Mononuclear cell (primary cell): Measurements from ENCODE around the gene IST1. TPM values are rescaled to one million over a fixed set of nuclear protein-coding genes. Genes with fewer than 3 reads are reported as not detected.
A peak's percentile ranks its signal among the peaks of the same experiment; 100 is the strongest.
"Not testable (repeated sequence)": the region's sequence is repeated elsewhere in the genome, so short reads cannot be mapped to it uniquely, and the experiment has no call there.

Source experiments
- H3K27me3 ChIP-seq: 2 replicates; pipeline ENCODE4 v1.6.0; 2011; ENCODE audit warnings: low read length, control low read depth; ENCODE audit not compliant: insufficient read depth
- H3K4me1 ChIP-seq: 2 replicates; pipeline ENCODE4 v1.5.1; 2011; ENCODE audit warnings: mild to moderate bottlenecking, low read length, control low read depth; ENCODE audit not compliant: insufficient read depth
- H3K4me3 ChIP-seq: 2 replicates; pipeline ENCODE4 v1.5.1; 2011; ENCODE audit warnings: mild to moderate bottlenecking, low read length, moderate library complexity
- H3K9me3 ChIP-seq: 2 replicates; pipeline ENCODE4 v1.5.1; 2011; ENCODE audit warnings: low read depth, mild to moderate bottlenecking, control low read depth, low read length
- total RNA-seq: library from RNA; depleted of rRNA; stranded (reverse); fragments of >200 nt; gene quantifications from one replicate; pipeline ENCODE4 v1.2.3, GENCODE V29; 2012

The IST1 gene
- total RNA-seq, 1 donor: 426 TPM

DNA sequence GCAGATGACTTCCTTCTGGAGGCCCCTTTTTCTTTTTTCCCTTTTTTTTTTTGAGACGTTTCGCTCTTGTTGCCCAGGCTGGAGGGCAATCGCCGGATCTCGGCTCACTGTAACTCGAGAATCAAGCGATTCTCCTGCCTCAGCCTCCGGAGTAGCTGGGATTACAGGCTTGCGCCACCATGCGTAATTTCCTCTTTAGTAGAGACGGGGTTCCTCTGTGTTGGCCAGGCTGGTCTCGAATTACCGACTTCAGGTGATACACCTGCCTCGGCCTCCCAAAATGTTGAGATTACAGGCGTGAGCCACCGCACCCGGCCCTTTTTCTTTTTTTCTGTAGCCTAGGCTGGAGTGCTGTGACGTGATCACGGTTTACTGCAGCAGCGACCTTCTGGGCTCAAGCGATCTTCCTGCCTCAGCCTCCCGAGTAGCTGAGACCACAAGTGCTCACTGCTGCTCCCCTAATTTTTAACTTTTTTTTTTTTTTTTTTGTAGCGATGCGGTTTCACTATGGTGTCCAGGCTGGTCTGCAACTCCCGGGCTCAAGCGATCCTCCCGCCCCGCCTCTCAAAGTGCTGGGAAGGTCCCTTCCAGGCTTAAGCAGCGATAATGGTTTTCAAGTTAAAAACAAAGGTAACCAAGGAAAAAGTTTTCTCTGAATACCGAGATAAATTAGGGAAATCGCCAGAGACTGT, 956 bp upstream of the IST1 start:
- Histone ChIP-seq H3K9me3 (no peaks in the 10 kb centered on the region), H3K27me3 (no peaks in the 10 kb centered on the region), H3K4me3 (peak overlapping the region; percentile 99), H3K4me1 (peaks cover 41% of the 10 kb centered on the region)

DNA sequence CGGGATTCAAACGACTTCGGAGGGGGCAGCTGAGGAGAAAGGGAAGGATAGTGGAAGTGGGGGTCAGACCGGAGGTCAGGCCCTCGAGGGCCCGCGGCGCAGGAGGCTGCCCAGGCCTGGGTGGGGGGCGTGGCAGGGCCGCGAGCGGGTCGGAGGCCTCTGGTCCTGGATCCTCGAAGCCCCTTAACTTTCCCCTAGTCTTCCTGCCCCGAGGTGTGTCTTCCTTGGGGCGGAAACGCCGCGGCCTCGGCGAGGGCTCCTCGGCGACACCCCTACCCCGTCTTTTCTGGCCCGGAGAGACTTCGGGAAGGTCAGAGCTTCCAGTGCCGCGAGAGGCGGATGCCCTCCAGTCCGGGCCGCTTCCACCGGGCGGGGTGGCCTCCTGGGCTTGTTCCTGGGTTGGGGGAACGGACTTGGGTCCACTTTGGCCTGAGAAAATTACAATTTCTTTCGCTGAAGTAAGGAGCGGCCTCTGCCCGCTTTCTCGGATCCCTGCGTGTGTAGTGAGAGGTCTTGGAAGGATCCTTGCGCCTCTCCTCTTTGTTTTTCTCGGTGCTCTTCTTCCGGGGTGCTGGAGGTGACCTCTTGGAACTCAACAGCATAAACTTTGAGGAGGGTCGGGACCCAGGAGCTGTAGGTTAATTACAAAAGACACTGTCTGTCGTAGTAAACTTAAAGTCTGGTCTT, 491 bp downstream of the IST1 start:
- peaks cover 56% of the 10 kb centered on the region for H3K4me1 ChIP-seq
- no peaks in the 10 kb centered on the region for H3K27me3 ChIP-seq
- no peaks in the 10 kb centered on the region for H3K9me3 ChIP-seq
- H3K4me3 ChIP-seq: peak overlapping the region; percentile 99

DNA sequence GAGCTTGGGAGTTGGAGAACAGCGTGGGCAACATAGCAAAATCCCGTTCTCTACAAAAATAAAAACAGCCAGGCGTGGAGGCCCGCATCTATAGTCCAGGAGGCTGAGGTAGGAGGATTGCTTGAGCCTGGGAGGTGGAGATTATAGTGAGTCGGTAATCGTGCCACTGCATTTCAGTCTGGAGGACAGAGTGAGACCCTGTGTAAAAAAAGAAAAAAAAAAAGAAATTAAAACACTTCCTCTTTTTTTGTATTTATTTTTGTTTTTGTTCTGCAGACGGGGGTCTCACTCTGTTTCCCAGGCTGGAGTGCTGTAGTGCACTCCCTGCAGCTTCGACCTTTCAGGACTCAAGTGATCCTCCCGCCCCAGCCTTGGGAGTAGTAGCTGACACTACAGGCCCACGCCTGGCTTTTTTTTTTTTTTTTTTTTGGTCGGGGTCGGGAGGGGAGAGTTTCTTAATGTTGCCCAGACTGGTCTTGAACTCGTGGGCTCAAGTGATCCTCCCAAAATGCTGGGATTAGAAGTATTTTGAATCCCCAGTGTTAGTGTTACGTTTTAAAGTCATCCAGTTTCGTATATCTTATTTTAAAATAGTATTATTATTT, 1.5 kb downstream of the IST1 start:
- Histone ChIP-seq H3K4me3 (peak overlapping the region; percentile 99), H3K4me1 (peaks cover 59% of the 10 kb centered on the region), H3K9me3 (no peaks in the 10 kb centered on the region), H3K27me3 (no peaks in the 10 kb centered on the region)

DNA sequence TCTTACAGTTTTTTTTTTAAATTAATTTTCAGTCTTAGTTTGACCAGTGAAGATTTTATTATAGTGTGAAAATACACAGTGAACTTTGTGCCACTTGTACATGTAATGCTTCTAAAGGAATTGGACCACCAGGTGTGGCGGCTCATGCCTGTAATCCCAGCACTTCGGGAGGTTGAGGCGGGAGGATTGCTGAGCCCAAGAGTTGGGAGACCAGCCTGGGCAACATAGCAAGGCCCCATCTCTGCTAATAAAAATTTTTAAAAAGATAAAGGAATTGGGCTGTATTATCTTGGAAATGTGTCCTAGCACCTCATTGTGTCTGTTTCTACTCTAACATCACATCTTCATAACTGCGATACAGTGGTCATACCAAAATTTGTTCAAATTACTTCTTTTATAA, 3.8 kb downstream of the IST1 start:
- no peaks in the 10 kb centered on the region for H3K9me3 ChIP-seq
- H3K4me1 ChIP-seq: peaks cover 64% of the 10 kb centered on the region
- H3K4me3 ChIP-seq: no peak overlapping the region
- no peaks in the 10 kb centered on the region for H3K27me3 ChIP-seq

DNA sequence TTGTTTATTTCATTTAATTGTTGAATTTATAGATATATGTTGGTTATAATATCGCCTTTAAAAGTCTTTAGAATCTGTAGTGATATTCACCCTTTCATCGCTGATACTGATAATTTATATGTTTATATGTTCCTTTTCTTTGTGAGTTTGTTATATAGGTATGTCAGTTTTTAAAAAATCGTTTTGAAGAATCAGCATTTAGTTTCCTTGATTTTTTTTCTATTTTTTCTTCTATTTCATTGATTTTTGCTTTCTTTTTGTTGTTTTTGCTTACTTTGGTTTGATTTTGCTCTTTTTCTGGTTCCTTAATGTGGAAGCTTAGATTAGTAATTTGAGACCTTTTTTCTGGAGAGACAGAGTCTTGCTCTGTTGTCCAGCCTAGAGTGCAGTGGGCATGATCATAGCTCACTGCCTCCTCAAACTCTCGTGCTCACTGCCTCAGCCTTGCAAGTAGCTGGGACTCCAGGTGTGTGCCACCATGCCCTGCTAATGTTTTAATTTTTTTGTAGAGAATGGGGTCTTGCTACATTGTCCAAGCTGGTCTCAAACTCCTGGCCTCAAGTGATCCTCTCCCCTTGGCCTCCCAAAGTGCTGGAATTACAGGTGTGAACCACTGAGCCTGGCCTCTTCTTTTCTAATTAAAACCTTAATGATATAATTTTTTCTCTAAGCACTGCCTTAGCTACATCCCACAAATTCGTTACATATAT, 7.5 kb downstream of the IST1 start:
- Histone ChIP-seq H3K4me3 (no peak overlapping the region), H3K27me3 (no peaks in the 10 kb centered on the region), H3K4me1 (peaks cover 67% of the 10 kb centered on the region), H3K9me3 (no peaks in the 10 kb centered on the region)

DNA sequence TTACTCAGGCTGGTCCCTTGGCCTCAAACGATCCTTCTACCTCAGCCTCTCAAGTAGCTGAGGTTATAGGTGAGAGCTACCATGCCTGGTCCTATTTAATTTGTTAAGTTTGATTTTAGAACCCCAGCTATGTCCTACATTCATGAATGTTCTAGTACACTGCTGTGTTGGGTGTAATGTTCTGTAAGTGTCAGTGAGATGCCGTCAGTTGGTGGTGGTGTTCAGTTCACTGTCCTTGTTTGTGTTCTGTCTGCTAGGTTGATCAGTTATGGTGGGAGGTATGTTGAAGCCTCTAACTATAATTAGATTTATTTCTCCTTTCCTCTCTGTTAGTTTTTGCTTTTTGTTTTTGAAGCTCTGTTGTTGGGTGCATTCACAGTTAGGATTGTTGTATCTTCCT, 8.3 kb downstream of the IST1 start:
- Histone ChIP-seq H3K4me1 (peaks cover 64% of the 10 kb centered on the region), H3K27me3 (no peaks in the 10 kb centered on the region), H3K9me3 (no peaks in the 10 kb centered on the region), H3K4me3 (no peak overlapping the region)

DNA sequence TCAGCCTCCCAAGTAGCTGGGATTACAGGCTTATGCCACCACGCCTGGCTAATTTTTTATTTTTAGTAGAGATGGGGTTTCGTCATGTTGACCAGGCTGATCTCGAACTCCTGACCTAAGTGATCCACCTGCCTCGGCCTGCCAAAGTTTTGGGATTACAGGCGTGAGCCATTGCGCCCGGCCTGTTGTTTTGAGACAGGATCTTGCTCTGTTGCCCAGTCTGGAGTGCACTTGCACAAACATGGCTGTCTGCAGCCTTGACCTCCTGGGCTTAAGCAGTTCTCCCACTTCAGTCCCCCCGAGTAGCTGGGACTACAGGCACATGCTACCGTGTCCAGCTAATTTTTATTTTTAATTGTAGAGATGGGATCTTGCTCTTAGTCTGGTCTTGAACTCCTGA, 8.9 kb downstream of the IST1 start:
- no peaks in the 10 kb centered on the region for H3K9me3 ChIP-seq
- peaks cover 66% of the 10 kb centered on the region for H3K4me1 ChIP-seq
- H3K4me3 ChIP-seq: no peak overlapping the region
- H3K27me3 ChIP-seq: no peaks in the 10 kb centered on the region

DNA sequence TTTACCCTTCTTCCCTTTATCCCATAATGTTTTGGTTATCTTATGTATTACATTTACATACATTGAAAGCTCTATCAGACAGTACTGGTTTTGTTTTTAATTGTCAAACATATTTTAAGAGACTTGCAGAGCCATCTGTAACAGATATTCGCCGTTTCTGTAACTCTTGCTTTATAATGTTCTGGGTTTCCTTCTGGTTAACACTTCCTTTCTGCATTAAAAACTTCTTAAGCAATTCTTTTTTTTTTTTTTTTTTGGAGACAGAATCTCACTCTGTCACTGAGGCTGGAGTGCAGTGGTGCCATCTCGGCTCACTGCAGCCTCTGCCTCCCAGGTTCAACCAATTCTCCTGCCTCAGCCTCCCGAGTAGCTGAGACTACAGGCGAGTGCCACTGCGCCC, 10.4 kb downstream of the IST1 start:
- not testable (repeated sequence) for H3K27me3 ChIP-seq, H3K9me3 ChIP-seq, H3K4me3 ChIP-seq
- H3K4me1 ChIP-seq: peaks cover 51% of the 10 kb centered on the region

DNA sequence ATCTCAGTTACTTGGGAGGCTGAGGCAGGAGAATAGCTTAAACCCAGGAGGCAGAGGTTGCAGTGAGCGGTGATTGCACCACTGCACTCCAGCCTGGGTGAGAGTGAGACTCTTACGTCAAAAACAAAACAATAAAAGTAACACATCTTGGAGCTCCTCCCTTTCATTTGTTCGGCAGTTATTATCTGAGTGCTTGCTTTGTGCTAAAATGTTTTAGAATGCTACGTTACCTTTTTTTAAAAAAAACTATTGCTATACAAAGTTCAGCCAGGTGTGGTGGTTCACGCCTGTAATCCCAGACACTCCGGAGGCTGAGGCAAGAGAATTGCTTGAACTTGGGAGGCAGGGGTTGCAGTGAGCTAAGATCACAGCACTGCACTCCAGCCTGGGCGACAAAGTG, 15.8 kb downstream of the IST1 start:
- no peak overlapping the region for H3K4me3 ChIP-seq
- H3K9me3 ChIP-seq: no peaks in the 10 kb centered on the region
- peaks cover 28% of the 10 kb centered on the region for H3K4me1 ChIP-seq
- H3K27me3 ChIP-seq: no peaks in the 10 kb centered on the region

DNA sequence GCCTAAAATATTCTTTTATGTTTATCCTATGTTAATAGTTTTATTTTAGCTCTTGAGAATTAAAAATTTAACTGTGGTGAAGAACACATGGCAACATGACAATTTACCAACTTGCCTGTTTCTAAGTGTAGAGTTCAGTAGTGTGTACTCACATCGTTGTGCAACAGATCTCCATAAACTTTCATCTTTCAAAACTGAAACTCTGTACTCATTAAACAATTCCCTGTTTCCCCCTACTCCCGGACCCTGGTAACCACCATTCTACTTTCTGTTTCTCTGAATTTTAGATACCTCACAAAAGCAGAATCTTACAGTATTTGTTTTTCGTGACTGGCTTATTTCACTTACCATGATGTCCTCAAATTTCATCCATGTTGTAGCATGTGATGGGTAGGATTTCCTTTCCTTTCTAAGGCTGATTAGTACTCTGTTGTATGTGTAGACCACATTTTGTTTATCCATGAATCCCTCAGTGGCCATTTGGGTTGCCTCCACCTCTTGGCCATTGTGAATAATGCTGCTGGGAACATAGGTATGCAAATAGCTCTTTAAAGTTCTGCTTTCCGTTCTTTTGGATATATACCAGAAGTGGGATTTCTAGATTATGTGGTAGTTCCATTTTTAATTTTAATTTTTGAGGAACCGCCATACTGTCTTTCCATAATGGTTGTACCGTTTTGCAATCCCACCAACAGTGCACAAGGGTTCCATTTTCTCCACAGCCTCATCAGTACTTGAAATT, 17.4 kb downstream of the IST1 start:
- H3K4me1 ChIP-seq: peaks cover 20% of the 10 kb centered on the region

DNA sequence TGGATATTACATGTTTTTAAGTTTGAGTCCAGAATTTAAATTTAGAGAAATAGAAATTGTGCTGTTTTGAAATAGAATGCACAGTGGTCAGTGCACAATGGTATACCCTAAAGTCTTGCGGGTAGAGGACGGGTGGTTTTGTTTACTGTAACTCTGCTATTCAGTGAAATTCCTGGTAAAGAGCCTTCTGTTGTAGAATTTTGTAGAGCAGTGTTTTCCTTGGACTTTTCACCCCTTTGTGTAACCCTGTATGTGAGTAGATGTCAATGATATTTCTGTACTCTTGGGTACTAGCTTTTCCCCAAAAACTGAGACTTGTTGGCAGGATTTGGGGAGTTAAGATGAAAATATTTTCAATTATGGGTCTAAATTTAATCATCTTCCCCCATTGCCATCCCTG, 19.5 kb downstream of the IST1 start:
- peaks cover 17% of the 10 kb centered on the region for H3K4me1 ChIP-seq
- no peak overlapping the region for H3K4me3 ChIP-seq
- no peaks in the 10 kb centered on the region for H3K27me3 ChIP-seq
- H3K9me3 ChIP-seq: no peaks in the 10 kb centered on the region

More for the DNA sequence above, 17.4 kb downstream of the IST1 start:
- H3K27me3 ChIP-seq: no peaks in the 10 kb centered on the region
- H3K4me3 ChIP-seq: no peak overlapping the region
- H3K9me3 ChIP-seq: no peaks in the 10 kb centered on the region

DNA sequence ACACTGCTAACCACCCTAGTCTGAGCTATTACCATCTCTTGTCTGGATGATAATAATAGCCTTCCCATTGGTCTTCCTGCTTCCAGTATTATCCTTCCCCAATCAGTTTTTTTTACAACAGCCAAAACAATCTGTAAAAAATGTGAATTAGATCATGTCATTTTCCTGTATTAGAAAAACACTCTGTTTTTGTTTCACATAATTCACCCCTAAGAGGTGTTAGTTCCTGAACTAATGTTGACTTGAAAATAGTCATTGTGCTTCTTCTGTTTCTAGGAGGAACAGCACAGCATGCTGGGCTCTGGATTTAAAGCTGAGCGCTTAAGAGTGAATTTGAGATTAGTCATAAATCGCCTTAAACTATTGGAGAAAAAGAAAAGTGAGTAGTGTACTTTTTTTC, 20.0 kb downstream of the IST1 start:
- H3K4me3 ChIP-seq: no peak overlapping the region
- no peaks in the 10 kb centered on the region for H3K27me3 ChIP-seq
- no peaks in the 10 kb centered on the region for H3K9me3 ChIP-seq
- peaks cover 17% of the 10 kb centered on the region for H3K4me1 ChIP-seq

DNA sequence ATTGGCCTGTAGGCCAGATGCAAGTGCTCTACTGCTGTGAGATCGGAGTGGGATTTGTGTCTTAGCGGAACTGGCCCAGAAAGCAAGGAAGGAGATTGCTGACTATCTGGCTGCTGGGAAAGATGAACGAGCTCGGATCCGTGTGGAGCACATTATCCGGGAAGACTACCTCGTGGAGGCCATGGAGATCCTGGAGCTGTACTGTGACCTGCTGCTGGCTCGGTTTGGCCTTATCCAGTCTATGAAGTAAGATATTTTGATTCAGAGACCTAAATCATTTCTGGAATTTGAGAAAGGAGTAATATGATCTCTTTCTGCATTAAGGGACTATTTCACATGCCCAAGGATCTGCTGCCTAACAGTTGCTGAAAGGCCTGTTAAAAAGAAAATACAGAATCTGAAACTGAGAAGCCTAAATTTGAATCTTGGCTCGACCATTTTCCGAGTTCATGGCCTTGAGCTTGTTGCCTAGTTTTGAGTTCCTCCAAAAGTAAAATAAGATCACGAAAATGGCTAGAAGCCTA, 21.1 kb downstream of the IST1 start:
- Histone ChIP-seq H3K27me3 (no peaks in the 10 kb centered on the region), H3K4me3 (no peak overlapping the region), H3K9me3 (no peaks in the 10 kb centered on the region), H3K4me1 (peaks cover 14% of the 10 kb centered on the region)

DNA sequence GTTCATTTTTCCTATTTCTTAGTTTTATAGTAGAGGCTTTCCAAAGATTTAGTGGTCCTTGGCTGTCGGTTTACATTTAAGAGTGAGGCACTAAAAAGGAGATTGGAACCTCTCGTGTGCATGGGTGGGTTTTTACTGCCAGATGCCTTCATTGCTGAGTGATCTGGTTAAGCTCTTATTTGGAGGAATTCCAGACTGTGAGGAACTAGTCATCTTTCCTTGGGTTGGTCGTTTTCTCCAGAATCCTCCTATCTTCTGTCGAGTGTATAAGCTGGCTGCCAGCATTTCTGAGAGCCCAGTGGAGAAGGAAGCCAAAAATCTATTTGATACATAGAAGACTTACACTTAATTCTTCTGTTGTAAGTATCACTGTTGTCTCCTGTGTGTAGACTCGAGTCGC, 22.6 kb downstream of the IST1 start:
- no peak overlapping the region for H3K4me3 ChIP-seq
- peaks cover 9% of the 10 kb centered on the region for H3K4me1 ChIP-seq
- no peaks in the 10 kb centered on the region for H3K27me3 ChIP-seq
- no peaks in the 10 kb centered on the region for H3K9me3 ChIP-seq
